H9 (cell line): ENCODE measurements around the gene POU2AF1. TPM values are rescaled to one million over a fixed set of nuclear protein-coding genes. Genes with fewer than 3 reads are reported as not detected.

Experiments used
- DNase-seq: peaks from one replicate; pipeline ENCODE4 v3.0.0-alpha.2; 2017
- H2AFZ ChIP-seq: one replicate; pipeline ENCODE4 v1.6.1; 2013; ENCODE audit warnings: mild to moderate bottlenecking, low read length, control low read depth, moderate library complexity
- H2AK5ac ChIP-seq: 2 replicates; pipeline ENCODE4 v1.6.1; 2013; ENCODE audit warnings: low read length, control low read depth, mixed read lengths; ENCODE audit not compliant: insufficient read length
- H2BK120ac ChIP-seq: one replicate; pipeline ENCODE4 v1.6.1; 2013; ENCODE audit warnings: low read depth, mild to moderate bottlenecking, low read length, control low read depth, inconsistent platforms; ENCODE audit not compliant: poor library complexity, severe bottlenecking
- H2BK12ac ChIP-seq: 2 replicates; pipeline ENCODE4 v1.6.1; 2013; ENCODE audit warnings: low read length, control low read depth, mixed read lengths, low read depth; ENCODE audit not compliant: insufficient read length
- H2BK15ac ChIP-seq: 2 replicates; pipeline ENCODE4 v1.6.1; 2013; ENCODE audit warnings: low read depth, low read length, control low read depth
- H2BK20ac ChIP-seq: one replicate; pipeline ENCODE4 v1.6.1; 2013; ENCODE audit warnings: low read depth, mild to moderate bottlenecking, low read length, control low read depth, inconsistent platforms; ENCODE audit not compliant: poor library complexity, severe bottlenecking
- H2BK5ac ChIP-seq: 2 replicates; pipeline ENCODE4 v1.6.1; 2013; ENCODE audit warnings: low read length, control low read depth, mixed read lengths; ENCODE audit not compliant: insufficient read length
- H3K14ac ChIP-seq: 2 replicates; pipeline ENCODE4 v1.6.1; 2013; ENCODE audit warnings: low read length, control low read depth; ENCODE audit not compliant: insufficient read depth
- H3K18ac ChIP-seq: 2 replicates; pipeline ENCODE4 v1.6.1; 2013; ENCODE audit warnings: low read depth, mild to moderate bottlenecking, mixed read lengths, low read length, control low read depth; ENCODE audit not compliant: insufficient read length
- H3K23ac ChIP-seq: 2 replicates; pipeline ENCODE4 v1.6.1; 2013; ENCODE audit warnings: low read length, control low read depth, mixed read lengths, low read depth; ENCODE audit not compliant: insufficient read length
- H3K23me2 ChIP-seq: 2 replicates; pipeline ENCODE4 v1.6.1; 2013; ENCODE audit warnings: low read depth, mild to moderate bottlenecking, mixed read lengths, low read length, control low read depth; ENCODE audit not compliant: insufficient read length, poor library complexity, severe bottlenecking
- H3K27ac ChIP-seq: 2 replicates; pipeline ENCODE4 v1.5.1; 2013; ENCODE audit warnings: low read length, control low read depth, mixed read lengths, low read depth; ENCODE audit not compliant: insufficient read length
- H3K27me3 ChIP-seq: 2 replicates; pipeline ENCODE4 v1.6.1; 2013; ENCODE audit warnings: low read length, control low read depth, inconsistent platforms; ENCODE audit not compliant: insufficient read depth
- H3K4ac ChIP-seq: 2 replicates; pipeline ENCODE4 v1.6.1; 2013; ENCODE audit warnings: low read depth, mild to moderate bottlenecking, control low read depth, inconsistent platforms, low read length, moderate library complexity
- H3K4me1 ChIP-seq: 2 replicates; pipeline ENCODE4 v1.6.1; 2013; ENCODE audit warnings: low read length, control low read depth, inconsistent platforms; ENCODE audit not compliant: insufficient read depth
- H3K4me2 ChIP-seq: 2 replicates; pipeline ENCODE4 v1.6.1; 2013; ENCODE audit warnings: low read length, control low read depth, mixed read lengths; ENCODE audit not compliant: insufficient read length, insufficient read depth
- H3K56ac ChIP-seq: 2 replicates; pipeline ENCODE4 v1.6.1; 2013; ENCODE audit warnings: low read depth, mild to moderate bottlenecking, mixed read lengths, low read length, control low read depth; ENCODE audit not compliant: insufficient read length
- H3K79me1 ChIP-seq: 2 replicates; pipeline ENCODE4 v1.6.1; 2013; ENCODE audit warnings: low read depth, mild to moderate bottlenecking, moderate library complexity, low read length, control low read depth, inconsistent platforms; ENCODE audit not compliant: insufficient read depth, poor library complexity, severe bottlenecking
- H3K79me2 ChIP-seq: 2 replicates; pipeline ENCODE4 v1.6.1; 2013; ENCODE audit warnings: low read length, control low read depth, inconsistent platforms; ENCODE audit not compliant: insufficient read depth
- H3K9ac ChIP-seq: 2 replicates; pipeline ENCODE4 v1.6.1; 2013; ENCODE audit warnings: low read length, control low read depth, mixed read lengths; ENCODE audit not compliant: insufficient read length; ENCODE audit errors: extremely low read depth
- H3K9me3 ChIP-seq: one replicate; pipeline ENCODE4 v1.6.1; 2013; ENCODE audit warnings: low read depth, low read length, inconsistent platforms; ENCODE audit not compliant: control insufficient read depth
- H3T11ph ChIP-seq: one replicate; pipeline ENCODE4 v1.6.1; 2013; ENCODE audit warnings: mild to moderate bottlenecking, low read length, control low read depth, inconsistent platforms
- H4K20me1 ChIP-seq: one replicate; pipeline ENCODE4 v1.6.1; 2013; ENCODE audit not compliant: control insufficient read depth, insufficient read length, insufficient read depth
- H4K5ac ChIP-seq: 2 replicates; pipeline ENCODE4 v1.6.1; 2013; ENCODE audit warnings: low read depth, mild to moderate bottlenecking, mixed read lengths, low read length, control low read depth; ENCODE audit not compliant: insufficient read length
- H4K8ac ChIP-seq: replicated peaks from 2 replicates; pipeline ENCODE4 v1.6.1; 2013; ENCODE audit warnings: low read length, control low read depth, mixed read lengths, low read depth; ENCODE audit not compliant: insufficient read length
- H4K91ac ChIP-seq: 2 replicates; pipeline ENCODE4 v1.6.1; 2013; ENCODE audit warnings: low read depth, mild to moderate bottlenecking, moderate library complexity, mixed read lengths, low read length, control low read depth; ENCODE audit not compliant: insufficient read length
- H3K27ac Mint-ChIP-seq, 3 experiments: 2 replicates in 2 of 3; 3 replicates in 1 of 3; pipeline ENCODE4 v1.8.0; 2020 to 2021; ENCODE audit warnings: mixed read lengths in 3 of 3, mild to moderate bottlenecking in 1 of 3, moderate library complexity in 1 of 3
- H3K27me3 Mint-ChIP-seq: 2 replicates; pipeline ENCODE4 v1.8.0; 2021; ENCODE audit warnings: low read depth, mild to moderate bottlenecking, moderate library complexity, mixed read lengths
- H3K36me3 Mint-ChIP-seq, 3 experiments: 2 replicates in 2 of 3; 3 replicates in 1 of 3; pipeline ENCODE4 v1.8.0; 2020 to 2021; ENCODE audit warnings: low read depth in 3 of 3, mixed read lengths in 3 of 3; ENCODE audit not compliant: insufficient read depth in 1 of 3
- H3K4me1 Mint-ChIP-seq, 2 experiments: 2 replicates each; pipeline ENCODE4 v1.8.0; 2020; ENCODE audit warnings: mixed read lengths in 2 of 2
- H3K4me3 Mint-ChIP-seq, 2 experiments: 2 replicates in 1 of 2; 3 replicates in 1 of 2; pipeline ENCODE4 v1.8.0; 2020 to 2021; ENCODE audit warnings: mild to moderate bottlenecking in 2 of 2, mixed read lengths in 2 of 2, moderate library complexity in 1 of 2
- H3K9me3 Mint-ChIP-seq, 2 experiments: 2 replicates in 1 of 2; 3 replicates in 1 of 2; pipeline ENCODE4 v1.8.0; 2020; ENCODE audit warnings: mild to moderate bottlenecking in 2 of 2, mixed read lengths in 2 of 2, moderate library complexity in 1 of 2
- CTCF ChIP-seq: fragments of 200-600 bp; sonication (generic); conservative IDR thresholded peaks from 3 replicates; pipeline ENCODE4 v1.8.0; 2021; ENCODE audit warnings: antibody characterized with exemption, mild to moderate bottlenecking
- WGBS: extraction: QIAGEN DNeasy Blood & Tissue Kit; methylation state at CpG from one replicate; pipeline ENCODE4 v1.1.7; 2013; ENCODE audit warnings: missing lambda C conversion rate, low lambda C conversion rate, mixed read lengths; ENCODE audit not compliant: insufficient read length; ENCODE audit errors: extremely low coverage; 5-methylcytosine and 5-hydroxymethylcytosine counted together
- total RNA-seq: library from RNA; stranded (reverse); gene quantifications from 2 replicates; pipeline ENCODE4 v1.2.1, GENCODE V29; 2021

The POU2AF1 gene
- total RNA-seq, 1 experiment from 2014 or later = not detected

- Mint-ChIP-seq H3K27ac (no peak overlapping the region), H3K36me3 (no peaks in the 10 kb centered on the region), H3K27me3 (no peaks in the 10 kb centered on the region), H3K9me3 (no peaks in the 10 kb centered on the region), H3K4me3 (no peak overlapping the region), H3K4me1 (no peaks in the 10 kb centered on the region)
- Histone ChIP-seq H3K27ac (no peak overlapping the region), H2BK20ac (no peak overlapping the region), H3K18ac (no peak overlapping the region), H3T11ph (no peak overlapping the region), H2AK5ac (no peak overlapping the region), H4K91ac (no peak overlapping the region), H2BK12ac (no peak overlapping the region), H4K8ac (no peak overlapping the region), H3K14ac (no peak overlapping the region), H4K5ac (no peak overlapping the region), H3K79me1 (no peaks in the 10 kb centered on the region), H3K56ac (no peak overlapping the region), H3K4me1 (no peaks in the 10 kb centered on the region), H4K20me1 (no peaks in the 10 kb centered on the region), H3K9ac (no peak overlapping the region), H3K23me2 (no peaks in the 10 kb centered on the region), H3K9me3 (no peaks in the 10 kb centered on the region), H2BK5ac (no peak overlapping the region), H3K4ac (no peak overlapping the region), H2AFZ (no peak overlapping the region), H2BK15ac (no peak overlapping the region), H3K4me2 (no peak overlapping the region), H3K79me2 (no peaks in the 10 kb centered on the region), H2BK120ac (no peak overlapping the region), H3K27me3 (no peaks in the 10 kb centered on the region), H3K23ac (no peak overlapping the region)
- no CpG with 5 or more reads among the region's 6 CpGs for WGBS
- no peak for DNase-seq
- no peak for TF ChIP-seq CTCF
These were observed 17.2 kb downstream of the POU2AF1 start for GRCh38 chr11:111361874-111362273.
